ENCODE results near the gene OXT. TPM values are rescaled to one million over a fixed set of nuclear protein-coding genes. Genes with fewer than 3 reads are reported as not detected.
"Not testable (repeated sequence)": the region's sequence is repeated elsewhere in the genome, so short reads cannot be mapped to it uniquely, and the experiment has no call there.

The OXT gene
- total RNA-seq, 1 donor from 2014 or later = not detected

DNA sequence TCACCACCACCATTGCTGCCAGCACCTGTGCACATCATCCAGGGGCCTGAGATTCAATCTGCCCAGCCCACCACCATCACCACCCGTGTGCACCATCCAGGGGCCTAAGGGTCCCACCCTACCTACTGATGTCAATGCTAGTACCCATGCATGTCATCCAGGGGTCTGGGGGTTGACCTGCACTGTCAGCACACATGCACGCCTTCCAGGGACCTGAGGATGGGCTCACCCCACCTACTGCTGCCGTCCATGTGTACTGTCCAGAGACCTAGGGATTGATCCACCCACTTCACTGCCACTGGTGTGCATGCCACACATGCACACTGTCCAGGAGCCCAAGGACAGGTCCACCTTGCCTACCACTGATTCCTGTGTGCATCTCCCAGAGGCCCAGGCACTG is 11.9 kb upstream of the OXT start:
- no peak overlapping the region for H3K4me3 Mint-ChIP-seq (ENCODE audit: unreplicated experiment)
- H3K36me3 Mint-ChIP-seq (ENCODE audit: unreplicated experiment) = no peaks in the 10 kb centered on the region
- DNase-seq (ENCODE audit: extremely low spot score, unreplicated experiment) = no peak
- peaks cover 8% of the 10 kb centered on the region for H3K27me3 Mint-ChIP-seq (ENCODE audit: unreplicated experiment)
- H3K4me1 Mint-ChIP-seq (ENCODE audit: unreplicated experiment) = no peaks in the 10 kb centered on the region
- TF ChIP-seq, protein P1, sequence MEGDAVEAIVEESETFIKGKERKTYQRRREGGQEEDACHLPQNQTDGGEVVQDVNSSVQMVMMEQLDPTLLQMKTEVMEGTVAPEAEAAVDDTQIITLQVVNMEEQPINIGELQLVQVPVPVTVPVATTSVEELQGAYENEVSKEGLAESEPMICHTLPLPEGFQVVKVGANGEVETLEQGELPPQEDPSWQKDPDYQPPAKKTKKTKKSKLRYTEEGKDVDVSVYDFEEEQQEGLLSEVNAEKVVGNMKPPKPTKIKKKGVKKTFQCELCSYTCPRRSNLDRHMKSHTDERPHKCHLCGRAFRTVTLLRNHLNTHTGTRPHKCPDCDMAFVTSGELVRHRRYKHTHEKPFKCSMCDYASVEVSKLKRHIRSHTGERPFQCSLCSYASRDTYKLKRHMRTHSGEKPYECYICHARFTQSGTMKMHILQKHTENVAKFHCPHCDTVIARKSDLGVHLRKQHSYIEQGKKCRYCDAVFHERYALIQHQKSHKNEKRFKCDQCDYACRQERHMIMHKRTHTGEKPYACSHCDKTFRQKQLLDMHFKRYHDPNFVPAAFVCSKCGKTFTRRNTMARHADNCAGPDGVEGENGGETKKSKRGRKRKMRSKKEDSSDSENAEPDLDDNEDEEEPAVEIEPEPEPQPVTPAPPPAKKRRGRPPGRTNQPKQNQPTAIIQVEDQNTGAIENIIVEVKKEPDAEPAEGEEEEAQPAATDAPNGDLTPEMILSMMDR (IDR thresholded peaks at IDR 0.05) = no peak
- H3K27ac Mint-ChIP-seq (ENCODE audit: unreplicated experiment) = no peak overlapping the region
- H3K9me3 Mint-ChIP-seq (ENCODE audit: unreplicated experiment) = no peaks in the 10 kb centered on the region

DNA sequence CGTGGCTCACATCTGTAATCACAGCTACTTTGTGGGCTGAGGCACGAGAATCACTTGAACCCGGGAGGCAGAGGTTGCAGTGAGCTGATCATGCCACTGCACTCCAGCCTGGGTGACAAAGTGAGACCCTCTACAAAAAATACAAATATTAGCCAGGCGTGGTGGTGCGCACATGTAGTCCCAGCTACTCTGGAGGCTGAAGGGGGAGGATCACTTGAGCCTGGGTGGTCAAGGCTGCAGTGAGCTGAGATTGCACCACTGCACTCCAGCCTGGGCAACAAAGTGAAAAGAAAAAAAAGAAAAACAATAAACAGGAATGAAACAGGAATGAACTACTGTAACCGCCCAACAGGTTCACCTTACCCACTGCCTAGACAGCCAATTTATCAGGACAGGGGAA is 7.3 kb upstream of the OXT start:
- H3K4me3 Mint-ChIP-seq (ENCODE audit: unreplicated experiment); H3K9me3 Mint-ChIP-seq (ENCODE audit: unreplicated experiment); H3K36me3 Mint-ChIP-seq (ENCODE audit: unreplicated experiment); DNase-seq (ENCODE audit: extremely low spot score, unreplicated experiment); H3K4me1 Mint-ChIP-seq (ENCODE audit: unreplicated experiment); H3K27ac Mint-ChIP-seq (ENCODE audit: unreplicated experiment): not testable (repeated sequence)
- H3K27me3 Mint-ChIP-seq (ENCODE audit: unreplicated experiment) = peaks cover 20% of the 10 kb centered on the region

DNA sequence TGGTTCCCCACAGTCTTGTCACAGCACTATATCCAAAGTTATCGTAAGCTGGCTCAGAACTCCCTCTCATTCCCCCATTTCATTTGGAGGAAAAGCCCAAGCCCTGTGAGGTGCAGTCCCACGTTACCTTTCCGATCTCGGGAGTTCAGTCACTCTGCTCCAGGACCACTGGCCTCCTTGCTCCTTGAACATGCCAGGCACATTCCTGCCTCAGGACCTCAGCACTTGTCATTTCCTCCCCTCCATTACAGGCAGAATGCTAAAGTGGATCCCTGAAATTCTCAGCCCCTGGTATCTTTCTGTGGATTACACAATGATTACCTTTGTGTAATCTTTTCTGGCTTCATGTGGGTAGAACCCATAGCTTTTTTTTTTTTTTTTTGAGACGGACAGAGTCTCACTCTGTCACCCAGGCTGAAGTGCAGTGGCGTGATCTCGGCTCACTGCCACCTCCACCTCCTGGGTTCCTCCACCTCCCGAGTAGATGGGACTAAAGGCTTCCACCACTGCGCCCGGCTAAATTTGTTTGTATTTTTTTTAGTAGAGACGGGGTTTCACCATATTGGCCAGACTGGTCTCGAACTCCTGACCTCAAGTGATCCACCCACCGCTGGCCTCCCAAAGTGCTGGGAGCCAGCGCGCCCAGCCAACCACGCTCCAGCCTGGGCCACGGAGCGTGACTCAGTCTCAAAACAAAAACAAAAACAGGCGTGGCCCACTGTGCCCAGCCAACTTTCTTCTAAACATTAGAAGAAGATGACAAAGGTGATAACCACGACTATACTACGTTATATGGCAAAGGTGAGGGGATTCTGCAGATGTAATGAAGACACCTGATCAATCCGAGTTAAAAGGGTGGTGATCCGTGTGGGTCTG is 4.0 kb upstream of the OXT start:
- no peak for DNase-seq (ENCODE audit: extremely low spot score, unreplicated experiment)
- Mint-ChIP-seq H3K4me3 (ENCODE audit: unreplicated experiment) (no peak overlapping the region), H3K9me3 (ENCODE audit: unreplicated experiment) (no peaks in the 10 kb centered on the region), H3K27ac (ENCODE audit: unreplicated experiment) (no peak overlapping the region), H3K4me1 (ENCODE audit: unreplicated experiment) (no peaks in the 10 kb centered on the region), H3K27me3 (ENCODE audit: unreplicated experiment) (peaks cover 12% of the 10 kb centered on the region), H3K36me3 (ENCODE audit: unreplicated experiment) (no peaks in the 10 kb centered on the region)
- TF ChIP-seq, protein P1 (IDR thresholded peaks at IDR 0.05) = no peak

DNA sequence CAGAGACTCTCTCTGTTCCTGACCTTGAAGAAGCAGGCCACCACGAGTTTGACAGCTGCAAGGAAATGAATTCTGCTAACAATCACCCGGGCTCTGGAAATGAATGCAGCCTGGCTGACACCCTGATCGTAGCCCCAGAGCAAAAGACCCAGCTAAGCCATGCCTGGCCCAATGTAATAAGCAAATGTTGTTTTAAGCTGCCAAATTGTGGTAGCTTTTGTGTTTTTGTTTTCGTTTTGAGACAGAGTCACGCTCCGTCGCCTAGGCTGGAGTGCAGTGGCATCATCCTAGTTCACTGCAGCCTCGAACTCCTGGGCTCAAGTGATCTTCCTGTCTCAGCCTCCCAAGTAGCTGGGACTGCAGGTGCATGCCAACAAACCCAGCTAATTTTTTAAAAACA is 3.3 kb upstream of the OXT start:
- DNase-seq (ENCODE audit: extremely low spot score, unreplicated experiment) = no peak

DNA sequence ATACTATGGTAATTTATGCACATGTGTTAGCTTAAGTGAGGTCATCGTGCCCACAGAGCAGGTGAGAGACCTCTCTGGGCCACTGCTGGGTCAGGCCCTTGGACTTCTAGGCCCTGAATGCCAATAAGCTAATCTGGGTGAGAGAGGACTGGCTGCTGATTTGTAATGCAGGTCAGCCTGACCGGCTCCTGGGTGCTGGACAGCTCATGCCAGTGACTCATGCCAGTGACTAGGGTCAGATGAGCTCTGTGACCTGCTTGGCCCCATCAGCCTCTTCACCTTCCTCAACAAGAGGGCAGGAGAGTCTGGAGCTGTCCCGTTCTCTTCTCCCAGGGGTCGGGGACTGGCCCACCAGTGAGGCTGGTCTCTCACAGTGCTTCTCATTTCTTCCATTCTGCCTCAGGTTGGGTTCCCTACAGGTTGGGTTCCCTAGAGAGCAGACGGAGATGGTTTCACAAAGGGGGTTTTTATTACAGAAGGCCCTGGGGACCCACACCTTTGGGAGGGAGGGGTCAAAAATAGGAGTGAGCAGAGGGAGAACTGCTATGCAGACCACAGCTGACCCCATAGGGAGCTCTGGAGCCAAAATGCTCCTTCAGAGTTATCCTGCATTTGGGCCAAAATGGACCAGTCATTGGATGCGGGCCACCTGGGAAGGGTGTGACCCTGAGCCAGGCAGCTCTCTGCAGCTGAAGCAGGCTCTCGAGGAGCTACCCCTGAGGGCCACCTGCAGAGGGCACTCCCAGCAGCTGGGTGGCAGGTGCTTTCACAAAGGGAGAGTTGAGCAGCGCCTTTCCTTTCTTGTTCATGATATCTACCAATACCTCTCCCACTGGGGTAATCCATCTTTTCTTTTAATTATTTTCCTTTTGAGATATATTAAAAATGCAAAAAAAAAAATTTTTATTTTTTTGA is 2.2 kb upstream of the OXT start:
- Mint-ChIP-seq H3K36me3 (ENCODE audit: unreplicated experiment) (no peaks in the 10 kb centered on the region), H3K9me3 (ENCODE audit: unreplicated experiment) (no peaks in the 10 kb centered on the region), H3K27me3 (ENCODE audit: unreplicated experiment) (peaks cover 12% of the 10 kb centered on the region), H3K27ac (ENCODE audit: unreplicated experiment) (no peak overlapping the region), H3K4me3 (ENCODE audit: unreplicated experiment) (no peak overlapping the region), H3K4me1 (ENCODE audit: unreplicated experiment) (no peaks in the 10 kb centered on the region)
- TF ChIP-seq, protein P1 (IDR thresholded peaks at IDR 0.05) = no peak
- DNase-seq (ENCODE audit: extremely low spot score, unreplicated experiment) = no peak

More for the DNA sequence above, 3.3 kb upstream of the OXT start:
- Mint-ChIP-seq H3K4me3 (ENCODE audit: unreplicated experiment) (no peak overlapping the region), H3K27ac (ENCODE audit: unreplicated experiment) (no peak overlapping the region), H3K36me3 (ENCODE audit: unreplicated experiment) (no peaks in the 10 kb centered on the region), H3K4me1 (ENCODE audit: unreplicated experiment) (no peaks in the 10 kb centered on the region), H3K9me3 (ENCODE audit: unreplicated experiment) (no peaks in the 10 kb centered on the region), H3K27me3 (ENCODE audit: unreplicated experiment) (peaks cover 12% of the 10 kb centered on the region)
- TF ChIP-seq, protein P1 (IDR thresholded peaks at IDR 0.05) = no peak
